Retinal pigment epithelial cell (primary cell): Measurements from ENCODE around the gene PKP2.

Experiments used
- DNase-seq: peaks from one replicate; pipeline ENCODE4 v3.0.0-alpha.2; 2010; ENCODE audit warnings: low read depth
- H3K4me3 ChIP-seq: 2 replicates; pipeline ENCODE4 v1.5.1; 2011; ENCODE audit warnings: mild to moderate bottlenecking, low read length, control low read depth, moderate library complexity
- TF ChIP-seq, protein P1 (sequence below): conservative IDR thresholded peaks from 2 replicates; pipeline ENCODE4 v1.5.1; 2011; ENCODE audit warnings: low read depth, low read length, control low read depth, inconsistent platforms

Gene PKP2

GRCh38 chr12:32768518-32768917 lies 128.1 kb downstream of the PKP2 start:
- H3K4me3 ChIP-seq: no peak overlapping the region
- DNase-seq: no peak
- TF ChIP-seq, protein P1, sequence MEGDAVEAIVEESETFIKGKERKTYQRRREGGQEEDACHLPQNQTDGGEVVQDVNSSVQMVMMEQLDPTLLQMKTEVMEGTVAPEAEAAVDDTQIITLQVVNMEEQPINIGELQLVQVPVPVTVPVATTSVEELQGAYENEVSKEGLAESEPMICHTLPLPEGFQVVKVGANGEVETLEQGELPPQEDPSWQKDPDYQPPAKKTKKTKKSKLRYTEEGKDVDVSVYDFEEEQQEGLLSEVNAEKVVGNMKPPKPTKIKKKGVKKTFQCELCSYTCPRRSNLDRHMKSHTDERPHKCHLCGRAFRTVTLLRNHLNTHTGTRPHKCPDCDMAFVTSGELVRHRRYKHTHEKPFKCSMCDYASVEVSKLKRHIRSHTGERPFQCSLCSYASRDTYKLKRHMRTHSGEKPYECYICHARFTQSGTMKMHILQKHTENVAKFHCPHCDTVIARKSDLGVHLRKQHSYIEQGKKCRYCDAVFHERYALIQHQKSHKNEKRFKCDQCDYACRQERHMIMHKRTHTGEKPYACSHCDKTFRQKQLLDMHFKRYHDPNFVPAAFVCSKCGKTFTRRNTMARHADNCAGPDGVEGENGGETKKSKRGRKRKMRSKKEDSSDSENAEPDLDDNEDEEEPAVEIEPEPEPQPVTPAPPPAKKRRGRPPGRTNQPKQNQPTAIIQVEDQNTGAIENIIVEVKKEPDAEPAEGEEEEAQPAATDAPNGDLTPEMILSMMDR: no peak

- TF ChIP-seq, protein P1: no peak
- H3K4me3 ChIP-seq: no peak overlapping the region
- DNase-seq: no peak
These were observed 130.7 kb downstream of the PKP2 start for GRCh38 chr12:32765906-32766305.

DNA sequence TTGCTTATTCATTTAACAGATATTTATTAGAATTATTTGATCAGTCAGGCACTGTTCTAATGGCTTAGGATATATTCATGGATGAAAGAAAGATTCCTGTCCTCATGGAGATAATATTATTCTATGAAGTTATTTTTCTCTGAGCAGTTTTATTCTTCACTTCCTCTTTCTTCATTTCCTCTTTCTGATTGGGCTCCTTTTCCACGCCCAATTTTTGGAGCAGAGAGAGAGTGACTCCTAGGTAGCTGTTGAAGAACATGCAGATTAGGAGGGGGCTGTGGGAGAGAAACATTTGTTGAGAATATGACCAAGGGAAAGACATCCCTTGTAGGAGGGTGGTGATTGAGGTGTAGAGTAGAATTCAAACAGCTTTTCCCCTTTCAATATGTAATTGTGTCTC lies 134.9 kb downstream of the PKP2 start:
- H3K4me3 ChIP-seq: no peak overlapping the region
- TF ChIP-seq, protein P1: no peak
- no peak for DNase-seq

DNA sequence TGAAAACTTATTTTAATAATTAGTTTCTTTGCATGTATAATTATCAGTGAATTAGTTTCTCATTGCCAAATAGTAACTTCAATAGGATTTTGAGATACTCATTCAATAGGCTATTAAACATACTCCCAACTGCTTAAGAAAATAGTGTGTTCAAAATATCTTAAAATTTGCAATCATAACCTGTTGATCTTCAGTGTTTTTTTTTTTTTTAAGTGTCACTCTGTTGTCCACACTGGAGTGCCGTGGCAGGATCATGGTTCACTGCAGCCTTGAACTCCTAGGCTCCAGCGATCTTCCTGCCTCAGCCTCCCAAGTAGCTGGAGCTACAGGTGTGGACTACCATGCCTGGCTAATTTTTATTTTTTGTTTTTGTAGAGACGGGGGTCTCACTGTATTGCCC lies 139.4 kb downstream of the PKP2 start:
- DNase-seq: no peak
- TF ChIP-seq, protein P1: no peak
- H3K4me3 ChIP-seq: no peak overlapping the region

- no peak overlapping the region for H3K4me3 ChIP-seq
- DNase-seq: no peak
- TF ChIP-seq, protein P1: no peak
These were observed 140.0 kb downstream of the PKP2 start for GRCh38 chr12:32756476-32757066.

GRCh38 chr12:32755654-32756475 lies 140.7 kb downstream of the PKP2 start, which contains the start of gene YARS2:
Gene YARS2, minus strand, starts transcription at chr12:32755897. Its CDS starts 23 bp downstream, at chr12:32755874.
- peak; percentile 96 for DNase-seq
- TF ChIP-seq, protein P1: peak; percentile 81
- peak within 1 kb of the TSS; percentile 99 for H3K4me3 ChIP-seq
